Stomach (tissue), 4 donors: ENCODE results near the gene RAB5IF.

ENCODE experiments used
- CTCF ChIP-seq, 7 experiments: fragments of 450-650 bp in 4 of 7; fragments of 200-600 bp in 3 of 7; sonication (generic) in 3 of 7; IDR thresholded peaks; one replicate each; pipeline ENCODE4 v1.5.1; 2016 to 2019; ENCODE audit warnings: antibody characterized with exemption in 7 of 7, control low read depth in 2 of 7, mild to moderate bottlenecking in 1 of 7
- EP300 ChIP-seq: sonication (generic); formaldehyde crosslinking; IDR thresholded peaks from one replicate; pipeline ENCODE4 v1.6.1; 2017; ENCODE audit warnings: antibody characterized with exemption
- POLR2A ChIP-seq, 4 donors: fragments of 450-650 bp; IDR thresholded peaks; one replicate each; pipeline ENCODE4 v1.6.1; 2016; ENCODE audit warnings: antibody characterized with exemption in 4 of 4, control low read depth in 2 of 4, mild to moderate bottlenecking in 1 of 4, moderate library complexity in 1 of 4

GRCh38 chr20:36565520-36565919 lies 40.1 kb upstream of the RAB5IF start:
- TF ChIP-seq POLR2A (IDR thresholded peaks at IDR 0.05): no peak
- TF ChIP-seq CTCF (IDR thresholded peaks at IDR 0.05): no peak
- no peak for TF ChIP-seq EP300
